HG03342 (cell line): ENCODE results near the gene PLK3.

Source experiments
- ATAC-seq: cut with Tn5 transposase; IDR thresholded peaks from one replicate; pipeline ENCODE4 v1.9.1; 2021; ENCODE audit warnings: mild to moderate bottlenecking, moderate library complexity; ENCODE audit not compliant: unreplicated experiment

Gene PLK3

DNA sequence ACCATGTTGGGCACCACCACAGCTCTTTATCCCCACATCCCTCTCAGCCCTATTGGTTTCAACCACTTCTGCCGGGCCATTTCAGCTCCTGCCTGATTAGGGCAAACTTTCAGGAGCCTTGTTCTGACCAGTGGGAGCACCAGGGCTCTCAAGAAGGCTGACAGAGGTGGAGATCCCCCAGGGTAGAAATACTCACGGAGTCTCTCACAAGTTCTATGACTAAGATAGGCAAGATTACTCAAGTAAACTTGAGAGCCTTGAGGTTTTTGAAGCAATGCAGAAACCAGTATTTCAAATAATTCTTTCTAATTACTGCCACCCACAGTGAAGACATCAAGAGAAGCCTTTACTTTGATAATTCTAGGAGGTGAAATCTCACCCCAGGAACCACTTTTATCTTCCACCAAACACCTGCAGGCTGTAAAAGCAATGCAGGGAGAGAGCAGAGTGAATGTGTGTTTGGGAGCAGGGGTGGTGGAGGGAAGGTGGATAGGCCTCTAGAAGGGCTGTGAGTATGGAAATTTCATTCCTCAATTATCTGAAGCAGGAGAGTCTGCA, 49.5 kb downstream of the PLK3 start:
- ATAC-seq = no peak

DNA sequence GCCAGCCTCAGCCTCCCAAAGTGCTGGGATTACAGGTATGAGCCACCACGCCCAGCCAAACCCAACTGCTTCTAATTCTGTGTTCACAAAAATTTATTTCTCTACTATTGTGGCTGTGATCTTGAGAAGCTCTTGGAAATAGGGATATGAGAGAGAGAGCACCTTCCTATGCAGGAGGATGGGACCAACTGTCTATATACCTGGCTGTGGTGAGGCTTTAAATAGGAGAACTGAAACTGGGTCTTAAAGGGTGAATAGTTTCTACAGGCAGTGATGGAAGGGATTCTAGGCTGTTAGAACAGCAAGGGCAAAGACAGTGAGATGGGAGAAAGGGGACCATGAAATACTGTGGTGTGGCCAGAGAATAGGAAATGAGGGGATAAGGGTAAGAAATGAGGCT, 51.1 kb downstream of the PLK3 start:
- ATAC-seq = no peak

DNA sequence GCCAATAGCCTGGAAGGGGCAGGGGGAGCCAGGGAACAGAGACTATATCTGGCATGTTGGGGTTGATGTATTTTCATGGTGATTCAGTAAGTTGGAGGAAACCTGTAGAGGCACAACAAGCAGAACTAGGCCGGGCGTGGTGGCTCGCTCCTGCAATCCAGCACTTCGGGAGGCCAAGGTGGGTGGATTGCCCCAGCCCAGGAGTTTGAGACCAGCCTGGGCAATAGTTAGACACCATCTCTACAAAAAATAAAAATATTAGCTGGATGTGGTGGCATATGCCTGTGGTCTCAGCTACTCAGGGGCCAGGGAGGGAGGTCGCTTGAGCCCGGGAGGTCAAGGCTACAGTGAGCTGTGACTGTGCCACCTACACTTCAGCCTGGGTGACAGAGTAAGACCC, 53.0 kb downstream of the PLK3 start:
- ATAC-seq = no peak

DNA sequence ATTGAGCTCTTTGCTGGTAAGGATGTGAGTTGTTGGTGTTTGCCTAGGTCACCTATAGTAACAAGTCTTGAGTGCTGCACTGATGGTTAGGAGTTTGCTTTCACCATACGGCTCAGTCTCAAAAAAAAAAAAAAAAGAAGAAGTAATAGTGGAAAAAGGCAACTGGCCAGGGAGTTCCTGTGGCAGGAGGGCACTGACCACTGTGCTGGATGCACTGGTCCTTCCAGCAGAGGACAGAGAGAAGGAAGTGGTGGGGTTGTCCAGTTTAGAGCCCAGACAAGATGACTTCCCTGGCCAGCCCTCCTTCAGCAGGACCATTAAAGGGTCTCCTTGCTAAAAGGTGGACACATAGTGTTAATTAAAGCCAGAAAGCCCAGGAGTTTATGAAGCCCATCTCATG, 54.8 kb downstream of the PLK3 start:
- ATAC-seq = no peak
